WTC11 (cell line): ENCODE data around the gene CHD6. TPM values are rescaled to one million over a fixed set of nuclear protein-coding genes. Genes with fewer than 3 reads are reported as not detected.
A peak's percentile ranks its signal among the peaks of the same experiment; 100 is the strongest.

Experiments used
- ATAC-seq: fragments of 200-7000 bp; cut with Tn5 transposase; 2 replicates; pipeline ENCODE4 v1.10.0; 2021; ENCODE audit warnings: mild to moderate bottlenecking, moderate library complexity
- CTCF ChIA-PET: fragments of 300-600 bp; sonication (Branson Sonifier 250); formaldehyde crosslinking; loops from one replicate; lab custom pipeline; 2021; ENCODE audit warnings: antibody characterized with exemption; lab: Charles Lee
- POLR2A ChIA-PET: fragments of 350-600 bp; sonication (Branson Sonifier 250); formaldehyde crosslinking; loops from one replicate; lab custom pipeline; 2021; ENCODE audit warnings: antibody characterized with exemption; lab: Charles Lee
- DNase-seq: peaks from one replicate; pipeline ENCODE4 v3.0.0; 2021; ENCODE audit warnings: low spot score
- H3K27ac Mint-ChIP-seq: 2 replicates; pipeline ENCODE4 v1.8.0; 2021; ENCODE audit warnings: mixed read lengths
- H3K27me3 Mint-ChIP-seq: 2 replicates; pipeline ENCODE4 v1.8.0; 2021; ENCODE audit warnings: low read depth, mild to moderate bottlenecking, moderate library complexity, mixed read lengths
- H3K36me3 Mint-ChIP-seq: 2 replicates; pipeline ENCODE4 v1.8.0; 2021; ENCODE audit warnings: mixed read lengths
- H3K4me1 Mint-ChIP-seq: 2 replicates; pipeline ENCODE4 v1.8.0; 2022; ENCODE audit warnings: mixed read lengths
- H3K4me3 Mint-ChIP-seq: 2 replicates; pipeline ENCODE4 v1.8.0; 2021; ENCODE audit warnings: mild to moderate bottlenecking, moderate library complexity, mixed read lengths
- H3K9me3 Mint-ChIP-seq: 2 replicates; pipeline ENCODE4 v1.8.0; 2021; ENCODE audit warnings: mixed read lengths
- CBFB ChIP-seq: sonication (generic); formaldehyde crosslinking; IDR thresholded peaks from 2 replicates; pipeline ENCODE4 v1.8.1; 2022; ENCODE audit warnings: mild to moderate bottlenecking, low read depth, missing genetic modification reagents
- CREM ChIP-seq: sonication (generic); formaldehyde crosslinking; IDR thresholded peaks from 2 replicates; pipeline ENCODE4 v1.8.1; 2022; ENCODE audit warnings: mild to moderate bottlenecking, missing genetic modification reagents, moderate library complexity
- ELF4 ChIP-seq: sonication (generic); formaldehyde crosslinking; IDR thresholded peaks from 2 replicates; pipeline ENCODE4 v1.8.1; 2022; ENCODE audit warnings: low read depth, mild to moderate bottlenecking, moderate library complexity, missing genetic modification reagents
- GTF2I ChIP-seq: fragments of 250-450 bp; sonication (Bioruptor Pico); conservative IDR thresholded peaks from 2 replicates; pipeline ENCODE4 v1.4.0; 2021; ENCODE audit warnings: mild to moderate bottlenecking
- MXD4 ChIP-seq: fragments of 250-450 bp; sonication (Bioruptor Pico); IDR thresholded peaks from 2 replicates; pipeline ENCODE4 v1.8.0; 2021; ENCODE audit warnings: mild to moderate bottlenecking, moderate library complexity, borderline replicate concordance
- SMAD3 ChIP-seq: sonication (generic); formaldehyde crosslinking; IDR thresholded peaks from 2 replicates; pipeline ENCODE4 v1.8.0; 2022; ENCODE audit warnings: missing genetic modification reagents, mild to moderate bottlenecking, borderline replicate concordance
- TCF7 ChIP-seq: sonication (generic); formaldehyde crosslinking; IDR thresholded peaks from 2 replicates; pipeline ENCODE4 v1.8.0; 2022; ENCODE audit warnings: mild to moderate bottlenecking, low read depth, missing genetic modification reagents, moderate library complexity
- TEAD1 ChIP-seq: sonication (generic); formaldehyde crosslinking; IDR thresholded peaks from 2 replicates; pipeline ENCODE4 v1.8.0; 2022; ENCODE audit warnings: mild to moderate bottlenecking, missing genetic modification reagents
- TEAD4 ChIP-seq: sonication (generic); formaldehyde crosslinking; IDR thresholded peaks from 2 replicates; pipeline ENCODE4 v1.8.0; 2022; ENCODE audit warnings: mild to moderate bottlenecking, missing genetic modification reagents
- ZNF232 ChIP-seq: sonication (generic); formaldehyde crosslinking; IDR thresholded peaks from 2 replicates; pipeline ENCODE4 v1.8.0; 2022; ENCODE audit warnings: mild to moderate bottlenecking, missing genetic modification reagents
- total RNA-seq: library from RNA; stranded (reverse); gene quantifications from 3 replicates; pipeline ENCODE4 v1.2.3, GENCODE V29; 2021
- TF ChIP-seq, protein P1 (sequence below): fragments of 250-450 bp; sonication (Bioruptor Pico); IDR thresholded peaks from 2 replicates; pipeline ENCODE4 v1.9.0; 2021; ENCODE audit warnings: mild to moderate bottlenecking, borderline replicate concordance
- TF ChIP-seq, protein P2 (sequence below): sonication (generic); formaldehyde crosslinking; IDR thresholded peaks from 2 replicates; pipeline ENCODE4 v1.8.1; 2022; ENCODE audit warnings: mild to moderate bottlenecking, missing genetic modification reagents, moderate library complexity, borderline replicate concordance
- TF ChIP-seq, protein P3 (sequence below): sonication (generic); formaldehyde crosslinking; IDR thresholded peaks from 2 replicates; pipeline ENCODE4 v1.8.0; 2023; ENCODE audit warnings: missing genetic modification reagents
- TF ChIP-seq, protein P4 (sequence below): sonication (generic); formaldehyde crosslinking; IDR thresholded peaks from 2 replicates; pipeline ENCODE4 v1.8.0; 2022; ENCODE audit warnings: missing genetic modification reagents
- TF ChIP-seq, protein P5 (sequence below): sonication (generic); formaldehyde crosslinking; IDR thresholded peaks from 2 replicates; pipeline ENCODE4 v1.8.1; 2023; ENCODE audit warnings: mild to moderate bottlenecking, missing genetic modification reagents, borderline replicate concordance
- TF ChIP-seq, protein P6 (sequence below): sonication (generic); formaldehyde crosslinking; IDR thresholded peaks from 2 replicates; pipeline ENCODE4 v1.8.1; 2023; ENCODE audit warnings: mild to moderate bottlenecking, moderate library complexity, missing genetic modification reagents
- TF ChIP-seq, protein P7 (sequence below): sonication (generic); formaldehyde crosslinking; IDR thresholded peaks from 2 replicates; pipeline ENCODE4 v1.8.0; 2022; ENCODE audit warnings: mild to moderate bottlenecking, missing genetic modification reagents
- TF ChIP-seq, protein P8 (sequence below): sonication (generic); formaldehyde crosslinking; conservative IDR thresholded peaks from 2 replicates; pipeline ENCODE4 v1.8.1; 2023; ENCODE audit warnings: mild to moderate bottlenecking, low read depth, missing genetic modification reagents, moderate library complexity

CHD6 gene
- total RNA-seq, 1 experiment from 2014 or later, result 52.1 TPM

DNA sequence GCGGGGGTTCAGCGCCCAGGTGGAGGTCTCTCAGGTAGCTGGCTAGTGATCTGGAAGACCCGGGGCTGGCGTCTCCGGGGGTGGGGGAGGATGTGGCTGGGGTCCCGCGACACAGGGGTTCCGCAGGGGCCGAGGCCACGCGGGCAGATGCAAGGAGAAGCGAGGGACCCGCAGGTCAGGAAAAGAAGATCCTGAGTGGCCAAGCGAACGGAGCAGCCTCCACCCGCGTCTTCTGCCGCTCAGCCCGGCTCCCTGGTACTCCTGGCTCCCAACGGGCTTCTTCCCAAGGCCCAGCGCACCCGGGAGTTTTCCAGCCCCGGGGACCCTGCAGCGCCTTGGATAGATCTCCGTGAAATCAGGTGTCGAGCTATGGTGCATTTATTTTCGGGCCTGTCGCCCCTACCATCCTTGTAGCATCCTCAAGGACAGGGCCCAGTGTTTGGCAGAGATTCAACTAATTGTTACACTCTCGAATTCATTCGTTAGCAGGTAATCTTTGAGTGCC, 682 bp upstream of the CHD6 start:
- Mint-ChIP-seq H3K4me3 (peak overlapping the region; percentile 88), H3K27me3 (no peaks in the 10 kb centered on the region), H3K36me3 (no peaks in the 10 kb centered on the region), H3K9me3 (no peaks in the 10 kb centered on the region), H3K27ac (peak overlapping the region; percentile 50; the same call in 1 of the 2 replicates)
- ChIA-PET CTCF (interaction anchor here (1.0 to 2.2 kb wide), 5 partner anchors 45 to 650 kb away, joined by 3 to 12 read pairs (median 6); no protein-coding TSS in a partner anchor), POLR2A (interaction anchor here (1.1 to 2.0 kb wide), 3 partner anchors 11 to 74 kb away, joined by 4 to 13 read pairs (median 8); no protein-coding TSS in a partner anchor)
- no peak for DNase-seq
- ATAC-seq, result no peak
- TF ChIP-seq, protein P1, sequence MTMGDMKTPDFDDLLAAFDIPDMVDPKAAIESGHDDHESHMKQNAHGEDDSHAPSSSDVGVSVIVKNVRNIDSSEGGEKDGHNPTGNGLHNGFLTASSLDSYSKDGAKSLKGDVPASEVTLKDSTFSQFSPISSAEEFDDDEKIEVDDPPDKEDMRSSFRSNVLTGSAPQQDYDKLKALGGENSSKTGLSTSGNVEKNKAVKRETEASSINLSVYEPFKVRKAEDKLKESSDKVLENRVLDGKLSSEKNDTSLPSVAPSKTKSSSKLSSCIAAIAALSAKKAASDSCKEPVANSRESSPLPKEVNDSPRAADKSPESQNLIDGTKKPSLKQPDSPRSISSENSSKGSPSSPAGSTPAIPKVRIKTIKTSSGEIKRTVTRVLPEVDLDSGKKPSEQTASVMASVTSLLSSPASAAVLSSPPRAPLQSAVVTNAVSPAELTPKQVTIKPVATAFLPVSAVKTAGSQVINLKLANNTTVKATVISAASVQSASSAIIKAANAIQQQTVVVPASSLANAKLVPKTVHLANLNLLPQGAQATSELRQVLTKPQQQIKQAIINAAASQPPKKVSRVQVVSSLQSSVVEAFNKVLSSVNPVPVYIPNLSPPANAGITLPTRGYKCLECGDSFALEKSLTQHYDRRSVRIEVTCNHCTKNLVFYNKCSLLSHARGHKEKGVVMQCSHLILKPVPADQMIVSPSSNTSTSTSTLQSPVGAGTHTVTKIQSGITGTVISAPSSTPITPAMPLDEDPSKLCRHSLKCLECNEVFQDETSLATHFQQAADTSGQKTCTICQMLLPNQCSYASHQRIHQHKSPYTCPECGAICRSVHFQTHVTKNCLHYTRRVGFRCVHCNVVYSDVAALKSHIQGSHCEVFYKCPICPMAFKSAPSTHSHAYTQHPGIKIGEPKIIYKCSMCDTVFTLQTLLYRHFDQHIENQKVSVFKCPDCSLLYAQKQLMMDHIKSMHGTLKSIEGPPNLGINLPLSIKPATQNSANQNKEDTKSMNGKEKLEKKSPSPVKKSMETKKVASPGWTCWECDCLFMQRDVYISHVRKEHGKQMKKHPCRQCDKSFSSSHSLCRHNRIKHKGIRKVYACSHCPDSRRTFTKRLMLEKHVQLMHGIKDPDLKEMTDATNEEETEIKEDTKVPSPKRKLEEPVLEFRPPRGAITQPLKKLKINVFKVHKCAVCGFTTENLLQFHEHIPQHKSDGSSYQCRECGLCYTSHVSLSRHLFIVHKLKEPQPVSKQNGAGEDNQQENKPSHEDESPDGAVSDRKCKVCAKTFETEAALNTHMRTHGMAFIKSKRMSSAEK, result no peak
- TF ChIP-seq, protein P2, sequence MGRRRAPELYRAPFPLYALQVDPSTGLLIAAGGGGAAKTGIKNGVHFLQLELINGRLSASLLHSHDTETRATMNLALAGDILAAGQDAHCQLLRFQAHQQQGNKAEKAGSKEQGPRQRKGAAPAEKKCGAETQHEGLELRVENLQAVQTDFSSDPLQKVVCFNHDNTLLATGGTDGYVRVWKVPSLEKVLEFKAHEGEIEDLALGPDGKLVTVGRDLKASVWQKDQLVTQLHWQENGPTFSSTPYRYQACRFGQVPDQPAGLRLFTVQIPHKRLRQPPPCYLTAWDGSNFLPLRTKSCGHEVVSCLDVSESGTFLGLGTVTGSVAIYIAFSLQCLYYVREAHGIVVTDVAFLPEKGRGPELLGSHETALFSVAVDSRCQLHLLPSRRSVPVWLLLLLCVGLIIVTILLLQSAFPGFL (CRISPR knock-in tag), result no peak
- no peak for TF ChIP-seq TEAD4 (CRISPR knock-in tag)
- no peak for TF ChIP-seq CBFB (CRISPR knock-in tag)
- TF ChIP-seq, protein P3, sequence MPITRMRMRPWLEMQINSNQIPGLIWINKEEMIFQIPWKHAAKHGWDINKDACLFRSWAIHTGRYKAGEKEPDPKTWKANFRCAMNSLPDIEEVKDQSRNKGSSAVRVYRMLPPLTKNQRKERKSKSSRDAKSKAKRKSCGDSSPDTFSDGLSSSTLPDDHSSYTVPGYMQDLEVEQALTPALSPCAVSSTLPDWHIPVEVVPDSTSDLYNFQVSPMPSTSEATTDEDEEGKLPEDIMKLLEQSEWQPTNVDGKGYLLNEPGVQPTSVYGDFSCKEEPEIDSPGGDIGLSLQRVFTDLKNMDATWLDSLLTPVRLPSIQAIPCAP (CRISPR knock-in tag), result no peak
- TF ChIP-seq, protein P4, sequence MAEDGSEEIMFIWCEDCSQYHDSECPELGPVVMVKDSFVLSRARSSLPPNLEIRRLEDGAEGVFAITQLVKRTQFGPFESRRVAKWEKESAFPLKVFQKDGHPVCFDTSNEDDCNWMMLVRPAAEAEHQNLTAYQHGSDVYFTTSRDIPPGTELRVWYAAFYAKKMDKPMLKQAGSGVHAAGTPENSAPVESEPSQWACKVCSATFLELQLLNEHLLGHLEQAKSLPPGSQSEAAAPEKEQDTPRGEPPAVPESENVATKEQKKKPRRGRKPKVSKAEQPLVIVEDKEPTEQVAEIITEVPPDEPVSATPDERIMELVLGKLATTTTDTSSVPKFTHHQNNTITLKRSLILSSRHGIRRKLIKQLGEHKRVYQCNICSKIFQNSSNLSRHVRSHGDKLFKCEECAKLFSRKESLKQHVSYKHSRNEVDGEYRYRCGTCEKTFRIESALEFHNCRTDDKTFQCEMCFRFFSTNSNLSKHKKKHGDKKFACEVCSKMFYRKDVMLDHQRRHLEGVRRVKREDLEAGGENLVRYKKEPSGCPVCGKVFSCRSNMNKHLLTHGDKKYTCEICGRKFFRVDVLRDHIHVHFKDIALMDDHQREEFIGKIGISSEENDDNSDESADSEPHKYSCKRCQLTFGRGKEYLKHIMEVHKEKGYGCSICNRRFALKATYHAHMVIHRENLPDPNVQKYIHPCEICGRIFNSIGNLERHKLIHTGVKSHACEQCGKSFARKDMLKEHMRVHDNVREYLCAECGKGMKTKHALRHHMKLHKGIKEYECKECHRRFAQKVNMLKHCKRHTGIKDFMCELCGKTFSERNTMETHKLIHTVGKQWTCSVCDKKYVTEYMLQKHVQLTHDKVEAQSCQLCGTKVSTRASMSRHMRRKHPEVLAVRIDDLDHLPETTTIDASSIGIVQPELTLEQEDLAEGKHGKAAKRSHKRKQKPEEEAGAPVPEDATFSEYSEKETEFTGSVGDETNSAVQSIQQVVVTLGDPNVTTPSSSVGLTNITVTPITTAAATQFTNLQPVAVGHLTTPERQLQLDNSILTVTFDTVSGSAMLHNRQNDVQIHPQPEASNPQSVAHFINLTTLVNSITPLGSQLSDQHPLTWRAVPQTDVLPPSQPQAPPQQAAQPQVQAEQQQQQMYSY, result peak; percentile 80
- TF ChIP-seq TEAD1 (CRISPR knock-in tag), result no peak
- no peak for TF ChIP-seq ZNF232 (CRISPR knock-in tag)
- no peak for TF ChIP-seq MXD4 (CRISPR knock-in tag)
- no peak for TF ChIP-seq GTF2I (CRISPR knock-in tag)
- TF ChIP-seq, protein P5, sequence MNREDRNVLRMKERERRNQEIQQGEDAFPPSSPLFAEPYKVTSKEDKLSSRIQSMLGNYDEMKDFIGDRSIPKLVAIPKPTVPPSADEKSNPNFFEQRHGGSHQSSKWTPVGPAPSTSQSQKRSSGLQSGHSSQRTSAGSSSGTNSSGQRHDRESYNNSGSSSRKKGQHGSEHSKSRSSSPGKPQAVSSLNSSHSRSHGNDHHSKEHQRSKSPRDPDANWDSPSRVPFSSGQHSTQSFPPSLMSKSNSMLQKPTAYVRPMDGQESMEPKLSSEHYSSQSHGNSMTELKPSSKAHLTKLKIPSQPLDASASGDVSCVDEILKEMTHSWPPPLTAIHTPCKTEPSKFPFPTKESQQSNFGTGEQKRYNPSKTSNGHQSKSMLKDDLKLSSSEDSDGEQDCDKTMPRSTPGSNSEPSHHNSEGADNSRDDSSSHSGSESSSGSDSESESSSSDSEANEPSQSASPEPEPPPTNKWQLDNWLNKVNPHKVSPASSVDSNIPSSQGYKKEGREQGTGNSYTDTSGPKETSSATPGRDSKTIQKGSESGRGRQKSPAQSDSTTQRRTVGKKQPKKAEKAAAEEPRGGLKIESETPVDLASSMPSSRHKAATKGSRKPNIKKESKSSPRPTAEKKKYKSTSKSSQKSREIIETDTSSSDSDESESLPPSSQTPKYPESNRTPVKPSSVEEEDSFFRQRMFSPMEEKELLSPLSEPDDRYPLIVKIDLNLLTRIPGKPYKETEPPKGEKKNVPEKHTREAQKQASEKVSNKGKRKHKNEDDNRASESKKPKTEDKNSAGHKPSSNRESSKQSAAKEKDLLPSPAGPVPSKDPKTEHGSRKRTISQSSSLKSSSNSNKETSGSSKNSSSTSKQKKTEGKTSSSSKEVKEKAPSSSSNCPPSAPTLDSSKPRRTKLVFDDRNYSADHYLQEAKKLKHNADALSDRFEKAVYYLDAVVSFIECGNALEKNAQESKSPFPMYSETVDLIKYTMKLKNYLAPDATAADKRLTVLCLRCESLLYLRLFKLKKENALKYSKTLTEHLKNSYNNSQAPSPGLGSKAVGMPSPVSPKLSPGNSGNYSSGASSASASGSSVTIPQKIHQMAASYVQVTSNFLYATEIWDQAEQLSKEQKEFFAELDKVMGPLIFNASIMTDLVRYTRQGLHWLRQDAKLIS, result no peak
- TF ChIP-seq ELF4 (CRISPR knock-in tag), result no peak
- TF ChIP-seq CREM (CRISPR knock-in tag), result no peak
- TF ChIP-seq, protein P6, sequence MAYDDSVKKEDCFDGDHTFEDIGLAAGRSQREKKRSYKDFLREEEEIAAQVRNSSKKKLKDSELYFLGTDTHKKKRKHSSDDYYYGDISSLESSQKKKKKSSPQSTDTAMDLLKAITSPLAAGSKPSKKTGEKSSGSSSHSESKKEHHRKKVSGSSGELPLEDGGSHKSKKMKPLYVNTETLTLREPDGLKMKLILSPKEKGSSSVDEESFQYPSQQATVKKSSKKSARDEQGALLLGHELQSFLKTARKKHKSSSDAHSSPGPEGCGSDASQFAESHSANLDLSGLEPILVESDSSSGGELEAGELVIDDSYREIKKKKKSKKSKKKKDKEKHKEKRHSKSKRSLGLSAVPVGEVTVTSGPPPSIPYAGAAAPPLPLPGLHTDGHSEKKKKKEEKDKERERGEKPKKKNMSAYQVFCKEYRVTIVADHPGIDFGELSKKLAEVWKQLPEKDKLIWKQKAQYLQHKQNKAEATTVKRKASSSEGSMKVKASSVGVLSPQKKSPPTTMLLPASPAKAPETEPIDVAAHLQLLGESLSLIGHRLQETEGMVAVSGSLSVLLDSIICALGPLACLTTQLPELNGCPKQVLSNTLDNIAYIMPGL (CRISPR knock-in tag), result no peak
- TF ChIP-seq TCF7 (CRISPR knock-in tag), result no peak
- TF ChIP-seq, protein P7, sequence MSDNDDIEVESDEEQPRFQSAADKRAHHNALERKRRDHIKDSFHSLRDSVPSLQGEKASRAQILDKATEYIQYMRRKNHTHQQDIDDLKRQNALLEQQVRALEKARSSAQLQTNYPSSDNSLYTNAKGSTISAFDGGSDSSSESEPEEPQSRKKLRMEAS (CRISPR knock-in tag), result 0 out of 2 replicates have a peak, but pooled peaks have one; percentile 14
- 0 out of 2 replicates have a peak, but pooled peaks have one; percentile 18 for TF ChIP-seq SMAD3
- TF ChIP-seq, protein P8, sequence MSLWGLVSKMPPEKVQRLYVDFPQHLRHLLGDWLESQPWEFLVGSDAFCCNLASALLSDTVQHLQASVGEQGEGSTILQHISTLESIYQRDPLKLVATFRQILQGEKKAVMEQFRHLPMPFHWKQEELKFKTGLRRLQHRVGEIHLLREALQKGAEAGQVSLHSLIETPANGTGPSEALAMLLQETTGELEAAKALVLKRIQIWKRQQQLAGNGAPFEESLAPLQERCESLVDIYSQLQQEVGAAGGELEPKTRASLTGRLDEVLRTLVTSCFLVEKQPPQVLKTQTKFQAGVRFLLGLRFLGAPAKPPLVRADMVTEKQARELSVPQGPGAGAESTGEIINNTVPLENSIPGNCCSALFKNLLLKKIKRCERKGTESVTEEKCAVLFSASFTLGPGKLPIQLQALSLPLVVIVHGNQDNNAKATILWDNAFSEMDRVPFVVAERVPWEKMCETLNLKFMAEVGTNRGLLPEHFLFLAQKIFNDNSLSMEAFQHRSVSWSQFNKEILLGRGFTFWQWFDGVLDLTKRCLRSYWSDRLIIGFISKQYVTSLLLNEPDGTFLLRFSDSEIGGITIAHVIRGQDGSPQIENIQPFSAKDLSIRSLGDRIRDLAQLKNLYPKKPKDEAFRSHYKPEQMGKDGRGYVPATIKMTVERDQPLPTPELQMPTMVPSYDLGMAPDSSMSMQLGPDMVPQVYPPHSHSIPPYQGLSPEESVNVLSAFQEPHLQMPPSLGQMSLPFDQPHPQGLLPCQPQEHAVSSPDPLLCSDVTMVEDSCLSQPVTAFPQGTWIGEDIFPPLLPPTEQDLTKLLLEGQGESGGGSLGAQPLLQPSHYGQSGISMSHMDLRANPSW (CRISPR knock-in tag), result no peak
- TF ChIP-seq, all 79 proteins: peak for 3
- H3K4me1 Mint-ChIP-seq, result peaks cover 45% of the 10 kb centered on the region
